Osteoblast (primary cell): ENCODE data around the gene HELZ. TPM values are rescaled to one million over a fixed set of nuclear protein-coding genes. Genes with fewer than 3 reads are reported as not detected.

Source experiments
- DNase-seq: peaks from one replicate; pipeline ENCODE4 v3.0.0; 2011; ENCODE audit warnings: low spot score, mixed read lengths; ENCODE audit not compliant: insufficient read length; ENCODE audit errors: missing footprints
- H2AFZ ChIP-seq: 2 replicates; pipeline ENCODE4 v1.6.0; 2011; ENCODE audit warnings: mild to moderate bottlenecking, low read length
- H3K27ac ChIP-seq: 2 replicates; pipeline ENCODE4 v1.5.1; 2011; ENCODE audit warnings: mild to moderate bottlenecking, low read depth, low read length, moderate library complexity
- H3K27me3 ChIP-seq: 2 replicates; pipeline ENCODE4 v1.6.0; 2012; ENCODE audit warnings: mild to moderate bottlenecking, control low read depth, inconsistent platforms, low read length, moderate library complexity; ENCODE audit not compliant: insufficient read depth
- H3K36me3 ChIP-seq: 2 replicates; pipeline ENCODE4 v1.5.1; 2011; ENCODE audit warnings: mild to moderate bottlenecking, low read length, control low read depth, moderate library complexity; ENCODE audit not compliant: insufficient read depth
- H3K4me1 ChIP-seq: 2 replicates; pipeline ENCODE4 v1.5.1; 2011; ENCODE audit warnings: mild to moderate bottlenecking, low read length, control low read depth, moderate library complexity; ENCODE audit not compliant: insufficient read depth
- H3K4me2 ChIP-seq: 2 replicates; pipeline ENCODE4 v1.6.0; 2011; ENCODE audit warnings: mild to moderate bottlenecking, low read length; ENCODE audit not compliant: insufficient read depth
- H3K4me3 ChIP-seq: fragments of 200-600 bp; sonication (generic); 3 replicates; pipeline ENCODE4 v1.5.1; 2012; ENCODE audit warnings: mild to moderate bottlenecking, low read length, inconsistent platforms; ENCODE audit not compliant: insufficient read depth
- H3K79me2 ChIP-seq: 2 replicates; pipeline ENCODE4 v1.6.0; 2012; ENCODE audit warnings: mild to moderate bottlenecking, low read length, control low read depth, inconsistent platforms; ENCODE audit not compliant: insufficient read depth
- H3K9me3 ChIP-seq: 2 replicates; pipeline ENCODE4 v1.5.1; 2011; ENCODE audit warnings: low read depth, low read length, control low read depth
- H4K20me1 ChIP-seq: 2 replicates; pipeline ENCODE4 v1.6.0; 2012; ENCODE audit warnings: mild to moderate bottlenecking, low read length, control low read depth; ENCODE audit not compliant: insufficient read depth
- CTCF ChIP-seq: IDR thresholded peaks from 2 replicates; pipeline ENCODE4 v1.5.1; 2011; ENCODE audit warnings: mild to moderate bottlenecking, low read depth, low read length, moderate library complexity; ENCODE audit errors: extremely low read depth
- total RNA-seq: library from RNA; depleted of rRNA; stranded (reverse); fragments of >200 nt; gene quantifications from 2 replicates; pipeline ENCODE4 v1.2.3, GENCODE V29; 2012

HELZ gene
- total RNA-seq, 1 donor = 56.8 TPM

- peaks cover 2% of the 10 kb centered on the region for H3K79me2 ChIP-seq
- peaks cover 10% of the 10 kb centered on the region for H3K36me3 ChIP-seq
- H3K4me3 ChIP-seq = no peak overlapping the region
- no peak overlapping the region for H3K27ac ChIP-seq
- no peak for DNase-seq
- H3K4me2 ChIP-seq = no peak overlapping the region
- no peaks in the 10 kb centered on the region for H4K20me1 ChIP-seq
- no peaks in the 10 kb centered on the region for H3K9me3 ChIP-seq
- TF ChIP-seq CTCF = no peak
- H3K4me1 ChIP-seq = no peaks in the 10 kb centered on the region
- no peak overlapping the region for H2AFZ ChIP-seq
- H3K27me3 ChIP-seq = no peaks in the 10 kb centered on the region
Observed at GRCh38 chr17:67177732-67178131, 67.3 kb downstream of the HELZ start.

GRCh38 chr17:67174190-67174589 lies 70.8 kb downstream of the HELZ start:
- Histone ChIP-seq H3K36me3 (peaks cover 16% of the 10 kb centered on the region), H3K4me3 (no peak overlapping the region), H3K27ac (no peak overlapping the region), H3K4me1 (no peaks in the 10 kb centered on the region), H3K4me2 (no peak overlapping the region), H2AFZ (no peak overlapping the region), H4K20me1 (peaks cover 4% of the 10 kb centered on the region), H3K27me3 (no peaks in the 10 kb centered on the region), H3K9me3 (no peaks in the 10 kb centered on the region), H3K79me2 (peaks cover 2% of the 10 kb centered on the region)
- TF ChIP-seq CTCF = no peak
- no peak for DNase-seq

- Histone ChIP-seq H3K9me3 (no peaks in the 10 kb centered on the region), H2AFZ (no peak overlapping the region), H4K20me1 (peaks cover 4% of the 10 kb centered on the region), H3K4me2 (no peak overlapping the region), H3K36me3 (peaks cover 19% of the 10 kb centered on the region), H3K27me3 (no peaks in the 10 kb centered on the region), H3K27ac (no peak overlapping the region), H3K4me1 (no peaks in the 10 kb centered on the region), H3K79me2 (peaks cover 2% of the 10 kb centered on the region), H3K4me3 (no peak overlapping the region)
- DNase-seq = no peak
- TF ChIP-seq CTCF = no peak
Observed at GRCh38 chr17:67171560-67171959, 73.4 kb downstream of the HELZ start.

GRCh38 chr17:67168496-67168895 lies 76.5 kb downstream of the HELZ start:
- TF ChIP-seq CTCF = no peak
- Histone ChIP-seq H4K20me1 (peaks cover 4% of the 10 kb centered on the region), H3K9me3 (no peaks in the 10 kb centered on the region), H2AFZ (no peak overlapping the region), H3K27ac (no peak overlapping the region), H3K27me3 (no peaks in the 10 kb centered on the region), H3K4me3 (no peak overlapping the region), H3K36me3 (peaks cover 34% of the 10 kb centered on the region), H3K4me1 (no peaks in the 10 kb centered on the region), H3K79me2 (peaks cover under 1% of the 10 kb centered on the region), H3K4me2 (no peak overlapping the region)
- no peak for DNase-seq
